Nephron (organoid): Measurements from ENCODE around the gene PPP1R12C.

Source experiments
- H3K27ac Mint-ChIP-seq, 3 experiments: 2 replicates each; pipeline ENCODE4 v1.8.0; 2020; ENCODE audit warnings: mixed read lengths in 3 of 3, mild to moderate bottlenecking in 2 of 3, moderate library complexity in 1 of 3
- H3K27me3 Mint-ChIP-seq: 2 replicates; pipeline ENCODE4 v1.8.0; 2021; ENCODE audit warnings: low read depth, mild to moderate bottlenecking, moderate library complexity, mixed read lengths
- H3K36me3 Mint-ChIP-seq: 2 replicates; pipeline ENCODE4 v1.8.0; 2020; ENCODE audit warnings: low read depth, mixed read lengths
- H3K4me1 Mint-ChIP-seq: 2 replicates; pipeline ENCODE4 v1.8.0; 2020; ENCODE audit warnings: mixed read lengths
- H3K4me3 Mint-ChIP-seq, 3 experiments: 2 replicates each; pipeline ENCODE4 v1.8.0; 2020; ENCODE audit warnings: mild to moderate bottlenecking in 3 of 3, mixed read lengths in 3 of 3, moderate library complexity in 2 of 3
- H3K9me3 Mint-ChIP-seq: 2 replicates; pipeline ENCODE4 v1.8.0; 2020; ENCODE audit warnings: mixed read lengths
- TF ChIP-seq, protein P1 (sequence below), 3 experiments: fragments of 200-600 bp; sonication (generic); IDR thresholded peaks; one replicate each; pipeline ENCODE4 v1.5.0; 2021; ENCODE audit warnings: antibody characterized with exemption in 3 of 3; ENCODE audit not compliant: unreplicated experiment in 3 of 3

PPP1R12C gene

DNA sequence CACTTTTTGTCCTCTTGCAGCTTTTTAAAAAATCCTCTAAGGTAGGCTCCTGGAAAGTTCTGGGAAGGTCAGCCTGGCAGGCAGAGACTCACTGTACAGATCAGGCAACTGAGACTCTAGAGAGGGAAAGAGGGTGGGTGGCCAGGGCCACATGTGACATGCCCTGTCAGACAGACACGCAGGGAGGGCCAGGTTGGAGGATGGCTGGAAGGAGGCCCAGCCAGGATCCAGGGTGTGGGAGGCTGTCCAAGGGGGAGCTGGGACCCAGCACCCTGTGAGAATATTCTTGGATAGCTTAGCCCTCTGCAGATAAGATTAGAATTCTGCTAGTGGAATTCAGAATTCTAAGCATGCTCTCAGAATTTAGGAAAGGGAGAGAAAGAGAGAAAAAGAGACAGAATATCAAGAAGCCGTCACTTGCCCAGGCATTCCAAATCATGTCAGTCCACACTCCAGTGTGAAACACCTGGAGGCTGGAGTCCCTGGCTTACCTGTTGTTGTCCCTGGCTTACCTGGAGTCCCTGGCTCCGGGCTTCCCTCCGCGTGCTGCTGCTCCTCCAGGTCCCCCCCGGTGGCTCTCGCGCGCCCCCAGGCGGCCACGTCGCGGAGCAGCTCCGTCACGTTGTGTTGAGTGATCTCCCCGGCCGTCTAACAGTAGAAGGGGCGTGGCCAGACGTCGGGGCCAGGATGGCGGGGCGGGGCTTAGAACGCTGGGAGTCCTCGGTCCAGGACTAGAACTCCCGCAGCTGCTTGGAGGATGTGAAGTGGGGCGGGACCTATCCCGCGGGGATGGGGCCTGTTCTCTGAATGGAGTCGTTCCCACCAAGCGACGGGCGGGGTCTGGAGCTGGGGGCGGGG is 42.9 kb upstream of the PPP1R12C start:
- H3K36me3 Mint-ChIP-seq = no peaks in the 10 kb centered on the region
- TF ChIP-seq, protein P1, sequence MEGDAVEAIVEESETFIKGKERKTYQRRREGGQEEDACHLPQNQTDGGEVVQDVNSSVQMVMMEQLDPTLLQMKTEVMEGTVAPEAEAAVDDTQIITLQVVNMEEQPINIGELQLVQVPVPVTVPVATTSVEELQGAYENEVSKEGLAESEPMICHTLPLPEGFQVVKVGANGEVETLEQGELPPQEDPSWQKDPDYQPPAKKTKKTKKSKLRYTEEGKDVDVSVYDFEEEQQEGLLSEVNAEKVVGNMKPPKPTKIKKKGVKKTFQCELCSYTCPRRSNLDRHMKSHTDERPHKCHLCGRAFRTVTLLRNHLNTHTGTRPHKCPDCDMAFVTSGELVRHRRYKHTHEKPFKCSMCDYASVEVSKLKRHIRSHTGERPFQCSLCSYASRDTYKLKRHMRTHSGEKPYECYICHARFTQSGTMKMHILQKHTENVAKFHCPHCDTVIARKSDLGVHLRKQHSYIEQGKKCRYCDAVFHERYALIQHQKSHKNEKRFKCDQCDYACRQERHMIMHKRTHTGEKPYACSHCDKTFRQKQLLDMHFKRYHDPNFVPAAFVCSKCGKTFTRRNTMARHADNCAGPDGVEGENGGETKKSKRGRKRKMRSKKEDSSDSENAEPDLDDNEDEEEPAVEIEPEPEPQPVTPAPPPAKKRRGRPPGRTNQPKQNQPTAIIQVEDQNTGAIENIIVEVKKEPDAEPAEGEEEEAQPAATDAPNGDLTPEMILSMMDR (IDR thresholded peaks at IDR 0.05; ENCODE audit: unreplicated experiment in 3 of 3) = peak; percentile 90 to 94 (median 91)
- H3K4me1 Mint-ChIP-seq = peaks cover 17% of the 10 kb centered on the region
- H3K4me3 Mint-ChIP-seq = peak overlapping the region in 1 of 3 experiments; percentile 13
- H3K27me3 Mint-ChIP-seq = peaks cover 22% of the 10 kb centered on the region
- no peaks in the 10 kb centered on the region for H3K9me3 Mint-ChIP-seq
- H3K27ac Mint-ChIP-seq = no peak overlapping the region

DNA sequence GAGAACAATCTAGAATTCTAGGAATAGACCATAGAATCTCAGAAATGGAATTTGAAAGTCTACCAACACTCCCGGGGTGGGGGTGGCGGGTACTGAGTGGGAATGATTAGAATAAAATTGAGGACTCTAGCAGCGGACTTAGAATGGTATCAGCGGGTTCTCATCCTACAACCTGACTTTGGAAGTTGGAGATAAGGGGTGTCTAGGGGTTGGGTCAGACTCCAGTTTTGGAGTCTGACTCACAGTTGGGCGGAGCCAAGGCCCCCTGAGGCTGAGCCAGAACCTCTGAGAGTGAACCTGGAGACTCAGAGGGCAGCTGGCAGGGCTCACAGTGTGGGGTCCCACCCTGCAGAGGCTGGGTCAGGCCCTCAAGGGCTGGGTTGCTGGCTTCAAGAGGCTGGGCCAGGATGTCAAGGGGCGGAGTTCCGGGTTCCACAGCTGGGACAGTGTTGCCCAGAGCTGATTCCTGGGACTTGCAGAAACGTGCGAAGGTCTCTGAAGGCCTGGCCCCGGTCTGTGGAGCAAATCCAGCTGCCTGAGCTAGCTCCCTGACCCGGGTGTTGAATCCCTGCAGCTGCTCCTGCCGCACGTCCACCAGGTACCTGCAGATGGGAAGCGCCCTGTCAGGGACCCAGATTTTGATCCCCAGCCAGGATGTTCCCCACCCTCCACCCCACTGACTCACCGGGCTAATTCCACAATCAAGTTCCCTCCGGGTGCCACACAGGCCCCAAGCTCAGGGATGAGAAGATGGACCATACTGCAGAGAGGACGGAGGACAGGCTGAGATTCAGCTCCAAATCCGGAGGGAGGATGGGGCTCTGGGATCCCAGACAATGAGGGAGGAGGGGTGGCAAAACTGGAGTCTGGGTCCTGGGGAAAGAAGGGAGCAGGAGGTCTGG is 41.7 kb upstream of the PPP1R12C start:
- Mint-ChIP-seq H3K36me3 (no peaks in the 10 kb centered on the region), H3K4me1 (peaks cover 23% of the 10 kb centered on the region), H3K27me3 (peaks cover 24% of the 10 kb centered on the region), H3K4me3 (no peak overlapping the region), H3K9me3 (no peaks in the 10 kb centered on the region), H3K27ac (no peak overlapping the region)
- TF ChIP-seq, protein P1 (IDR thresholded peaks at IDR 0.05; ENCODE audit: unreplicated experiment in 3 of 3) = no peak

DNA sequence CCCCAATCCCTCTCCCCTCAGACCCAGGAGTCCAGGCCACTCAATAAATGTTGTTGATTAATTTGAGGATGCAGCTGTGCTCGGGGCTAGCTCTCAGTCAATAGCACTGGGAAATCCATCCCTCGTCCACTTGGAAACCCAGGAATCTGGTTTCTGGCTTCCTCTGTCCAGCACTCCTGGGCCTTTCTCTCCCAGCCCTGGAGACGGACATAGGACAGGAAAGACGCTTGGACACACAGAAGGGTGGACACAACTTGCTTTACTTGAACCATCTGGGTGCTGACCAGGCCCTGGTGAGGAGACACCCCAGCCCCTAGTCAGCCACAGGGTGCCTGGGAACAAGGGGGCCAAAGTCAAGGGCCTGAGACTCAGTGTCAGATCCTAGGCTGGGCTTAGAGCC is 41.0 kb upstream of the PPP1R12C start:
- Mint-ChIP-seq H3K27me3 (peaks cover 26% of the 10 kb centered on the region), H3K4me3 (no peak overlapping the region), H3K9me3 (no peaks in the 10 kb centered on the region), H3K4me1 (peaks cover 26% of the 10 kb centered on the region), H3K36me3 (no peaks in the 10 kb centered on the region), H3K27ac (no peak overlapping the region)
- TF ChIP-seq, protein P1 (IDR thresholded peaks at IDR 0.05; ENCODE audit: unreplicated experiment in 3 of 3) = no peak

DNA sequence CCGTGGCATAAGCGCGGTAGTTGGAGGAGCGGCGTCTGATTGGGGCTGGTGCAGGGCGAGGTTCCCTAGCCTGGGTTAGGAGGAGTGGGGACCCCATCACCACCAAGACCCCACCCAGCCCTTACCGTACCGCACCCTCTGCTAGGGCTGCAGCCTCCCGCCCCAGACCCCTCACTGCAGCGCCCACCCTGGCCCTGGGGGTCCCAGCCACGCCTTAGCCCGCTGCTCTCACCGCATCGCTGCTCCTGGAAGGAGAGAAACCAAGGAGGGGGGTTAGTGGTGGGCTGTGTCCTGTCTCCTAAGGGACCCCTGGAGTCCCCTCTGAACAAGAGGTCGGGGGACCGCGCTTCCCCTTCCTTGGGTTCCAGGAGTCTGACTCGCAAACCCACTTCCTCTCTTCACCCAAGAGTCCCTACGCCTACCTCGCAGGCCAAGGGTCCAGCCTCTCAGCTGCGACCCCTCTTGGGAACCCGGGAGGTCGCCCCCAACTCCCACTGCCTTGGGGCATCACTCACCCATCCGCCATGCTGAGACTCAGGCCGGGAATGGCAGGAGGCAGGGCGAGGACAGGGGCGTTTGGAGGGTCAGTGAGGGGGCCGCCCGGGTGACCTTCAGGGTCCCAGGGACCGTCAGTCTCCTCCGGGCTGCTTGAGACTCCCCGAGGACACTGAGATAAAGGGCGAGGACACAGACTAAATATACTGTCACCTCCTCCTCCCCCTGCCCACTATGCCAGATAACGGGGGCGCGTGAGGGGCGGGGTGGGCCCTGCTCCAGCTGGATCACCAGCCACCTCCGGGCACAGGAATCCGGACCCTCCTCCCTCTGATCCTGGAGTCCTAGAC is 39.8 kb upstream of the PPP1R12C start, which contains the start of gene TNNI3:
Gene TNNI3 (minus strand): TSS at position 669 of the 845 bp plus-strand sequence. CDS start 143 bp downstream, at position 526.
- TF ChIP-seq, protein P1 (IDR thresholded peaks at IDR 0.05; ENCODE audit: unreplicated experiment in 3 of 3) = no peak
- peaks cover 26% of the 10 kb centered on the region for H3K27me3 Mint-ChIP-seq

More for the DNA sequence above, 39.8 kb upstream of the PPP1R12C start, which contains the start of gene TNNI3:
- peak within 1 kb of the TSS in 2 of 3 experiments; percentile 13 to 69 for H3K27ac Mint-ChIP-seq
- peak within 1 kb of the TSS; percentile 80 to 85 (median 85) for H3K4me3 Mint-ChIP-seq
- H3K36me3 Mint-ChIP-seq = no peaks in the 10 kb centered on the region
- H3K4me1 Mint-ChIP-seq = peaks cover 26% of the 10 kb centered on the region
- H3K9me3 Mint-ChIP-seq = no peaks in the 10 kb centered on the region
